OCI-LY1 (cell line): ENCODE data around the gene COPZ1.

Experiments
- H2AFZ ChIP-seq: fragments of 200-600 bp; sonication (generic), shearing (Covaris generic); 2 replicates; pipeline ENCODE4 v1.6.0; 2014; ENCODE audit warnings: antibody characterized with exemption, mild to moderate bottlenecking, low read length
- H3F3A ChIP-seq: fragments of 200-600 bp; sonication (generic), shearing (Covaris generic); 2 replicates; pipeline ENCODE4 v1.6.0; 2014; ENCODE audit warnings: mild to moderate bottlenecking, antibody characterized with exemption, low read length, moderate library complexity; ENCODE audit not compliant: insufficient read depth
- H3K27ac ChIP-seq: fragments of 200-600 bp; sonication (generic); 2 replicates; pipeline ENCODE4 v1.5.1; 2014; ENCODE audit warnings: low read length, mixed run types, mild to moderate bottlenecking, low read depth; ENCODE audit not compliant: poor library complexity, severe bottlenecking
- H3K27me3 ChIP-seq: fragments of 200-600 bp; sonication (generic); 2 replicates; pipeline ENCODE4 v1.6.0; 2014; ENCODE audit warnings: antibody characterized with exemption, mild to moderate bottlenecking, low read length, moderate library complexity; ENCODE audit not compliant: insufficient read depth
- H3K36me3 ChIP-seq: fragments of 200-600 bp; sonication (generic); 2 replicates; pipeline ENCODE4 v1.6.1; 2014; ENCODE audit warnings: mild to moderate bottlenecking, antibody characterized with exemption, low read length, moderate library complexity, mixed read lengths; ENCODE audit not compliant: insufficient read depth
- H3K4me1 ChIP-seq: fragments of 200-600 bp; sonication (generic); 2 replicates; pipeline ENCODE4 v1.5.1; 2014; ENCODE audit warnings: mild to moderate bottlenecking, low read length, moderate library complexity; ENCODE audit not compliant: insufficient read depth, severe bottlenecking
- H3K4me2 ChIP-seq: fragments of 200-600 bp; sonication (generic), shearing (Covaris generic); 2 replicates; pipeline ENCODE4 v1.6.1; 2014; ENCODE audit warnings: low read length
- H3K4me3 ChIP-seq: fragments of 200-600 bp; sonication (generic); 2 replicates; pipeline ENCODE4 v1.5.1; 2014; ENCODE audit warnings: low read length, low read depth, mild to moderate bottlenecking, mixed read lengths; ENCODE audit not compliant: poor library complexity, severe bottlenecking
- H3K79me2 ChIP-seq: fragments of 200-600 bp; shearing (Covaris generic); 2 replicates; pipeline ENCODE4 v1.6.1; 2016; ENCODE audit warnings: mixed run types, low read length, mixed read lengths; ENCODE audit not compliant: insufficient read depth
- H3K9ac ChIP-seq: fragments of 200-600 bp; sonication (generic), shearing (Covaris generic); 2 replicates; pipeline ENCODE4 v1.6.1; 2014; ENCODE audit warnings: mild to moderate bottlenecking, low read length, mixed read lengths
- H3K9me2 ChIP-seq: fragments of 200-600 bp; sonication (generic), shearing (Covaris generic); 2 replicates; pipeline ENCODE4 v1.6.1; 2014; ENCODE audit warnings: low read depth, mild to moderate bottlenecking, low read length, mixed read lengths
- H3K9me3 ChIP-seq: fragments of 200-600 bp; shearing (Covaris generic); 2 replicates; pipeline ENCODE4 v1.6.1; 2014; ENCODE audit warnings: low read length, mixed read lengths
- H4K20me1 ChIP-seq: fragments of 200-600 bp; sonication (generic), shearing (Covaris generic); 2 replicates; pipeline ENCODE4 v1.6.0; 2016; ENCODE audit warnings: mild to moderate bottlenecking, low read length; ENCODE audit not compliant: insufficient read depth
- EZH2 ChIP-seq: fragments of 200-600 bp; sonication (generic), shearing (Covaris generic); IDR thresholded peaks from 2 replicates; pipeline ENCODE4 v1.8.0; 2017; ENCODE audit warnings: borderline replicate concordance, mixed run types, mild to moderate bottlenecking, antibody characterized with exemption, low read length, moderate library complexity, mixed read lengths
- TF ChIP-seq, protein P1 (sequence below): fragments of 200-600 bp; sonication (generic), shearing (Covaris generic); IDR thresholded peaks from 2 replicates; pipeline ENCODE4 v1.5.1; 2017; ENCODE audit warnings: mild to moderate bottlenecking, antibody characterized with exemption, low read length, moderate library complexity, mixed read lengths

The COPZ1 gene

DNA sequence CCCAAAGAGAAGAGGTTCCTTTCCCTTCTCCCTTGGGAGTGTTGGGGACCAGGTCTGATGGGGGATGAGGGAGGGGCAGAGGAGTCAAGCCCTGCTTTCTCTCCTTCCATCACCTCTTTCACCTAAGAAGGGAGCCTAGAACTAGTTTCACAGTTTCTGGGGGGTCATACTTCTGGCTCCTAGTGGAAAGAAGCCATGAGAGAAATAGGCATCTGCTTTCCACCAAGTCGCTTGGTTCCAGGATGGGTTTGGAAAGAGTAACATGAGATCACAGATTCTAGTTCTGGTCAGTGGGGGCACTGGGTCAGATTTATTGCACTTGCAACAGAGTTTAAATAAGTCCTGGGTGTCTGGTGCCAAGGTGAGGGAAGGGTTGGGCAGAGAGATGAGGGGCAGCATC lies 70.1 kb downstream of the COPZ1 start:
- Histone ChIP-seq H3K4me2 (no peak overlapping the region), H3K9me2 (no peaks in the 10 kb centered on the region), H4K20me1 (no peaks in the 10 kb centered on the region), H3K9me3 (no peaks in the 10 kb centered on the region), H3K27ac (no peak overlapping the region), H3K79me2 (no peaks in the 10 kb centered on the region), H2AFZ (no peak overlapping the region), H3K4me1 (peaks cover 4% of the 10 kb centered on the region), H3K4me3 (no peak overlapping the region), H3F3A (no peaks in the 10 kb centered on the region), H3K36me3 (no peaks in the 10 kb centered on the region), H3K27me3 (no peaks in the 10 kb centered on the region), H3K9ac (no peak overlapping the region)
- no peak for TF ChIP-seq EZH2
- TF ChIP-seq, protein P1, sequence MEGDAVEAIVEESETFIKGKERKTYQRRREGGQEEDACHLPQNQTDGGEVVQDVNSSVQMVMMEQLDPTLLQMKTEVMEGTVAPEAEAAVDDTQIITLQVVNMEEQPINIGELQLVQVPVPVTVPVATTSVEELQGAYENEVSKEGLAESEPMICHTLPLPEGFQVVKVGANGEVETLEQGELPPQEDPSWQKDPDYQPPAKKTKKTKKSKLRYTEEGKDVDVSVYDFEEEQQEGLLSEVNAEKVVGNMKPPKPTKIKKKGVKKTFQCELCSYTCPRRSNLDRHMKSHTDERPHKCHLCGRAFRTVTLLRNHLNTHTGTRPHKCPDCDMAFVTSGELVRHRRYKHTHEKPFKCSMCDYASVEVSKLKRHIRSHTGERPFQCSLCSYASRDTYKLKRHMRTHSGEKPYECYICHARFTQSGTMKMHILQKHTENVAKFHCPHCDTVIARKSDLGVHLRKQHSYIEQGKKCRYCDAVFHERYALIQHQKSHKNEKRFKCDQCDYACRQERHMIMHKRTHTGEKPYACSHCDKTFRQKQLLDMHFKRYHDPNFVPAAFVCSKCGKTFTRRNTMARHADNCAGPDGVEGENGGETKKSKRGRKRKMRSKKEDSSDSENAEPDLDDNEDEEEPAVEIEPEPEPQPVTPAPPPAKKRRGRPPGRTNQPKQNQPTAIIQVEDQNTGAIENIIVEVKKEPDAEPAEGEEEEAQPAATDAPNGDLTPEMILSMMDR: no peak

DNA sequence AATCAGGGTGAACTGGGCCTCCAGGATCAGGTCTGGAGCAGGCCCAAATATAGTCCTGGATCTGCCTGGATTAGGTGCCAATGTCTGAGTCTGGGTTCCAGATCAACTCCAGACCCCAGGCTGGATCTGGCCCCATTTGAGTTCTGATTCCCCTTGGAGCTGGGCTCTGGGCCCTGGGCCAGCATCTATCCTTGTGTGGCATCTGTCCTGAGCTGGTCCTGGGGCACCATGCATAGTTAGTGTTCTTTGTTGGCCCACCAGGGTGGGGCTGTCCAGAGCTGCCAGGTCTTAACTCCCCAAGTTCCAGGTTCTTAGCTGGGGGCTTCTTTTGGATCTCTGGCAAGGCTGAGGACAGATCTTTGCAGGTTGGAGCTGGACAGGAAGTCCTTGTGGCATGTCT lies 70.6 kb downstream of the COPZ1 start:
- no peak for TF ChIP-seq EZH2
- TF ChIP-seq, protein P1: no peak
- Histone ChIP-seq H3F3A (no peaks in the 10 kb centered on the region), H3K4me3 (no peak overlapping the region), H3K9me3 (no peaks in the 10 kb centered on the region), H4K20me1 (no peaks in the 10 kb centered on the region), H3K27ac (no peak overlapping the region), H2AFZ (no peak overlapping the region), H3K9ac (no peak overlapping the region), H3K36me3 (no peaks in the 10 kb centered on the region), H3K27me3 (no peaks in the 10 kb centered on the region), H3K4me1 (peaks cover 3% of the 10 kb centered on the region), H3K9me2 (no peaks in the 10 kb centered on the region), H3K79me2 (no peaks in the 10 kb centered on the region), H3K4me2 (no peak overlapping the region)

DNA sequence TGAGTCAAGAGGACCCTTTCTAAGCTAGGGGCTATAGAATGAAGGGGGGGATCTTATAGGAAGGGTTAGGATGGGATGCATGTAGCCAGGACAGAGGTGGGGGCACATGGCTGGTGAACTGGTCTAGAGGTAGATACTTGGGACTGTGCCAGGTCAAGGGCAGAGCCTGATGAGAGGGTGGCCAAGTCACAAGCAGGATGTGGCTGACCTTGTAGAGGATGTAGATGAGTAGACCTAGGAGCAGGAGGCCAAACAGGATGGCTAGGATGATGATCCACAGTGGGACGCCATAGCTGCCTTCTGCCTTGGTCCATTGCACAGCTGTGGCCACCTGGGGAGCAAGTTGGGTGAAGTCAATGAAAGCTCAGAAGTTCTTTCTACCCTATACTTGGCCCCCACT lies 72.2 kb downstream of the COPZ1 start:
- peaks cover 4% of the 10 kb centered on the region; the same call in 1 of the 2 replicates for H3K27me3 ChIP-seq
- no peak overlapping the region for H3K27ac ChIP-seq
- H4K20me1 ChIP-seq: no peaks in the 10 kb centered on the region
- H3K9ac ChIP-seq: no peak overlapping the region
- no peak overlapping the region for H3K4me3 ChIP-seq
- H3K79me2 ChIP-seq: no peaks in the 10 kb centered on the region
- H3K4me1 ChIP-seq: no peaks in the 10 kb centered on the region
- TF ChIP-seq EZH2: no peak
- TF ChIP-seq, protein P1: no peak
- no peaks in the 10 kb centered on the region for H3F3A ChIP-seq
- no peaks in the 10 kb centered on the region for H3K9me2 ChIP-seq
- no peaks in the 10 kb centered on the region for H3K36me3 ChIP-seq
- H2AFZ ChIP-seq: no peak overlapping the region
- H3K4me2 ChIP-seq: no peak overlapping the region
- no peaks in the 10 kb centered on the region for H3K9me3 ChIP-seq
